HepG2 (cell line): ENCODE measurements around the gene TMEM238. TPM values are rescaled to one million over a fixed set of nuclear protein-coding genes. Genes with fewer than 3 reads are reported as not detected.

ENCODE experiments used
- ELK4 ChIP-seq: sonication (generic); formaldehyde crosslinking; IDR thresholded peaks from 2 replicates; pipeline ENCODE4 v1.9.0; 2021; ENCODE audit warnings: missing genetic modification reagents, borderline replicate concordance
- FOXP1 ChIP-seq, 2 experiments: fragments of 450-650 bp in 1 of 2; IDR thresholded peaks; 2 replicates each; pipeline ENCODE4 v1.6.1; 2017 to 2018; ENCODE audit warnings: antibody characterized with exemption in 1 of 2
- GTF3A ChIP-seq: sonication (generic); formaldehyde crosslinking; conservative IDR thresholded peaks from 2 replicates; pipeline ENCODE4 v1.4.0; 2020; ENCODE audit warnings: mild to moderate bottlenecking, missing genetic modification reagents
- HNF4G ChIP-seq, 2 experiments: sonication (generic) in 1 of 2; formaldehyde crosslinking in 1 of 2; IDR thresholded peaks; 2 replicates each; pipeline versions ENCODE4 v1.4.0 to v1.6.1; 2011 to 2020; ENCODE audit warnings: borderline replicate concordance in 2 of 2, low read depth in 2 of 2, mild to moderate bottlenecking in 2 of 2, low read length in 1 of 2, missing genetic modification reagents in 1 of 2, moderate library complexity in 1 of 2
- KAT8 ChIP-seq: IDR thresholded peaks from 2 replicates; pipeline ENCODE4 v1.6.1; 2016; ENCODE audit warnings: missing genetic modification reagents, missing compliant biosample characterization
- PITX1 ChIP-seq: sonication (generic); formaldehyde crosslinking; IDR thresholded peaks from 2 replicates; pipeline ENCODE4 v1.5.1; 2020; ENCODE audit warnings: mild to moderate bottlenecking, missing genetic modification reagents
- SRSF9 ChIP-seq: fragments of 200-400 bp; formaldehyde crosslinking; IDR thresholded peaks from 2 replicates; pipeline ENCODE4 v1.6.1; 2018; ENCODE audit warnings: borderline replicate concordance, mild to moderate bottlenecking, low read depth, low read length; ENCODE audit not compliant: insufficient read depth, poor library complexity, severe bottlenecking
- TAF15 ChIP-seq: fragments of 200-400 bp; formaldehyde crosslinking; IDR thresholded peaks from one replicate; pipeline ENCODE4 v1.6.1; 2018; ENCODE audit warnings: mild to moderate bottlenecking, low read depth, low read length; ENCODE audit not compliant: poor library complexity, severe bottlenecking
- TRIM24 ChIP-seq: sonication (generic); formaldehyde crosslinking; IDR thresholded peaks from 2 replicates; pipeline ENCODE4 v1.8.0; 2022; ENCODE audit warnings: mild to moderate bottlenecking, missing genetic modification reagents
- ZBTB1 ChIP-seq: sonication (generic); formaldehyde crosslinking; IDR thresholded peaks from 2 replicates; pipeline ENCODE4 v1.4.0; 2020; ENCODE audit warnings: missing genetic modification reagents, borderline replicate concordance
- ZGPAT ChIP-seq: IDR thresholded peaks from 2 replicates; pipeline ENCODE4 v1.6.1; 2016; ENCODE audit warnings: mild to moderate bottlenecking
- ZNF143 ChIP-seq: sonication (generic); formaldehyde crosslinking; IDR thresholded peaks from 2 replicates; pipeline ENCODE4 v1.4.0; 2020; ENCODE audit warnings: missing genetic modification reagents
- ZNF280B ChIP-seq: sonication (generic); formaldehyde crosslinking; IDR thresholded peaks from 2 replicates; pipeline ENCODE4 v1.5.0; 2020; ENCODE audit warnings: missing genetic modification reagents, mild to moderate bottlenecking, borderline replicate concordance
- ZNF292 ChIP-seq: sonication (generic); formaldehyde crosslinking; IDR thresholded peaks from 2 replicates; pipeline ENCODE4 v1.8.1; 2022; ENCODE audit warnings: mild to moderate bottlenecking, low read depth, missing genetic modification reagents, borderline replicate concordance
- ZNF513 ChIP-seq: sonication (generic); formaldehyde crosslinking; conservative IDR thresholded peaks from 2 replicates; pipeline ENCODE4 v1.5.0; 2020; ENCODE audit warnings: missing genetic modification reagents
- ZNF609 ChIP-seq: sonication (generic); formaldehyde crosslinking; IDR thresholded peaks from 2 replicates; pipeline ENCODE4 v1.4.0; 2020; ENCODE audit warnings: mild to moderate bottlenecking, missing genetic modification reagents, borderline replicate concordance
- ZNF644 ChIP-seq: IDR thresholded peaks from 2 replicates; pipeline ENCODE4 v1.6.1; 2016; ENCODE audit warnings: low read depth
- polyA plus RNA-seq, 8 experiments: library from polyadenylated mRNA; depleted of rRNA in 3 of 8; stranded (reverse) in 7 of 8; unstranded in 1 of 8; fragments of >200 nt; fragmentation: Illumina TruSeq in 4 of 8; extraction: Trizol in 4 of 8; gene quantifications; 2 replicates each; pipeline versions ENCODE4 v1.2.1 to v1.2.3, GENCODE V29; 2011 to 2016; ENCODE audit warnings: low read depth in 4 of 8, missing spikeins in 1 of 8, mixed read lengths in 1 of 8; ENCODE audit not compliant: insufficient read depth in 1 of 8
- total RNA-seq, 5 experiments: library from RNA; depleted of rRNA; stranded (reverse); fragments of >200 nt; fragmentation: Illumina TruSeq; extraction: Trizol; gene quantifications; 2 replicates each; pipeline ENCODE4 v1.2.3, GENCODE V29; 2016; ENCODE audit warnings: low read depth in 1 of 5

Gene TMEM238
- total and polyA plus RNA-seq, 2 of the 13 experiments (the other 11 are each of a cell fraction or from before 2014, with no cell fraction given) = not detected

- TF ChIP-seq ZNF280B (CRISPR knock-in tag) = 0 out of 2 replicates have a peak, but pooled peaks have one; percentile 46
- no peak for TF ChIP-seq ELK4 (CRISPR knock-in tag)
- TF ChIP-seq ZNF292 = no peak
- peak; percentile 62; the same call in 1 of the 2 replicates for TF ChIP-seq ZNF644 (CRISPR knock-in tag)
- peak; percentile 62 for TF ChIP-seq KAT8 (CRISPR knock-in tag)
- no peak for TF ChIP-seq ZNF513 (CRISPR knock-in tag)
- no peak for TF ChIP-seq ZNF609 (CRISPR knock-in tag)
- TF ChIP-seq ZBTB1 = no peak
- TF ChIP-seq HNF4G (IDR thresholded peaks at IDR 0.05; ENCODE audit: borderline replicate concordance, low read depth, low read length) = no peak
- TF ChIP-seq HNF4G (CRISPR knock-in tag; IDR thresholded peaks at IDR 0.05; ENCODE audit: borderline replicate concordance, low read depth) = no peak
- TF ChIP-seq PITX1 = no peak
- no peak for TF ChIP-seq GTF3A
- TF ChIP-seq ZNF143 = no peak; the same call in 1 of the 2 replicates
- no peak for TF ChIP-seq TAF15
- TF ChIP-seq FOXP1 (IDR thresholded peaks at IDR 0.05) = no peak
- TF ChIP-seq FOXP1 (CRISPR knock-in tag; IDR thresholded peaks at IDR 0.05) = no peak
- TF ChIP-seq SRSF9 = no peak
- TF ChIP-seq ZGPAT (CRISPR knock-in tag) = peak; percentile 81; the same call in 1 of the 2 replicates
- TF ChIP-seq TRIM24 (CRISPR knock-in tag) = no peak
Measured at GRCh38 chr19:55407800-55408532, 23.9 kb upstream of the TMEM238 start (continued).
